Measurements from ENCODE around the gene HAGH.

Gene HAGH

DNA sequence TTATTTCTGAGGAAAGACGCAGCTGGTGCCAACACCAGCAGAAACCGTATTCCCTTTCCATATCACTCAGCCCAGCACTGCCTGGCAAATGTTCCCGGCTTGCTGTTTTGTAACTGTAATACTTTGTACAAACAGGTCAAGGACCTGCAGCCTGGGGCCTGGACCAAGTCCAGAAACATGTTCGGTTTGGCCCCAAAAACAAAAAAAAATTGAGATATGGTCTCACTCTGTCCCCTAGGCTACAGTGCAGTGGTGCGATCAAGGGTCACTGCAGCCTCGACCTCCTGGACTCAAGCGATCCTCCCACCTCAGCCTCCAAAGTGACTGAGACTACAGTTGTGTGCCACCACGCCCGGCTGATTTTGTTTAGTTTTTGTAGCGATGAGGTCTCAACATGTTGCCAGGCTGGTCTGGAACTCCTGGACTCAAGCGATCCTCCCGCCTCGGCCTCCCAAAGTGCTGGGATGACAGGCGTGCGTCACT lies 1.2 kb downstream of the HAGH start:
- Histone ChIP-seq H3K9me3 (ENCODE audit: control insufficient read depth, insufficient read depth, low read depth, low read length) (no peaks in the 10 kb centered on the region), H3K4me3 (ENCODE audit: low read depth, low read length) (peak overlapping the region; percentile 97), H3K4me1 (ENCODE audit: control insufficient read depth, insufficient read depth, low read length) (no peaks in the 10 kb centered on the region), H3K27ac (ENCODE audit: extremely low read depth, low read depth, low read length) (0 out of 2 replicates have a peak overlapping the region, but pooled peaks have one; percentile 78), H3K36me3 (ENCODE audit: control insufficient read depth in 2 of 2, insufficient read depth in 1 of 2, low read length in 2 of 2) (peaks cover 0 to 29% of the 10 kb centered on the region in 2 experiments; a peak in 2 of 3 replicates)
- POLR2A ChIA-PET = no interaction called here
- TF ChIP-seq GLIS2 (tag by site-specific recombination; IDR thresholded peaks at IDR 0.05) (no peak), SCRT1 (tag by site-specific recombination; IDR thresholded peaks at IDR 0.05; ENCODE audit: borderline replicate concordance) (peak; percentile 29; the same call in 1 of the 2 replicates)
- CTCF ChIA-PET = interaction anchor here (1.1 kb wide), 1 partner anchor 130 kb away, joined by 4 read pairs; no protein-coding TSS in a partner anchor

- H3K36me3 ChIP-seq (ENCODE audit: control insufficient read depth in 2 of 2, insufficient read depth in 1 of 2, low read length in 2 of 2) = peaks cover 0 to 35% of the 10 kb centered on the region in 2 experiments; a peak in 2 of 3 replicates
- no peak overlapping the region for H3K4me3 ChIP-seq (ENCODE audit: low read depth, low read length)
- H3K9me3 ChIP-seq (ENCODE audit: control insufficient read depth, insufficient read depth, low read depth, low read length) = no peaks in the 10 kb centered on the region
- no peaks in the 10 kb centered on the region for H3K4me1 ChIP-seq (ENCODE audit: control insufficient read depth, insufficient read depth, low read length)
- CTCF ChIA-PET = interaction anchor here (0.6 kb wide), 1 partner anchor 11 kb away, joined by 3 read pairs; no protein-coding TSS in a partner anchor
- TF ChIP-seq MEIS1 (CRISPR knock-in tag; IDR thresholded peaks at IDR 0.05; ENCODE audit: borderline replicate concordance) (no peak), ZNF585B (tag by site-specific recombination; IDR thresholded peaks at IDR 0.05) (peak; percentile 54), CTCF (tag by site-specific recombination; IDR thresholded peaks at IDR 0.05) (peak; percentile 38)
- POLR2A ChIA-PET = interaction anchor here (0.6 kb wide), 1 partner anchor 134 kb away, joined by 3 read pairs; no protein-coding TSS in a partner anchor
- H3K27ac ChIP-seq (ENCODE audit: extremely low read depth, low read depth, low read length) = no peak overlapping the region
Observed at GRCh38 chr16:1823821-1824220, 2.8 kb downstream of the HAGH start.

- H3K4me3 ChIP-seq (ENCODE audit: low read depth, low read length) = no peak overlapping the region
- H3K27ac ChIP-seq (ENCODE audit: extremely low read depth, low read depth, low read length) = no peak overlapping the region
- TF ChIP-seq ZNF311 (tag by site-specific recombination; IDR thresholded peaks at IDR 0.05; ENCODE audit: borderline replicate concordance) = no peak
- TF ChIP-seq HOXA7 (CRISPR knock-in tag; IDR thresholded peaks at IDR 0.05; ENCODE audit: borderline replicate concordance) = no peak
- no peak for TF ChIP-seq ZXDB (tag by site-specific recombination; IDR thresholded peaks at IDR 0.05)
- no peak for TF ChIP-seq ZIC2 (tag by site-specific recombination; IDR thresholded peaks at IDR 0.05)
- TF ChIP-seq, protein P1, sequence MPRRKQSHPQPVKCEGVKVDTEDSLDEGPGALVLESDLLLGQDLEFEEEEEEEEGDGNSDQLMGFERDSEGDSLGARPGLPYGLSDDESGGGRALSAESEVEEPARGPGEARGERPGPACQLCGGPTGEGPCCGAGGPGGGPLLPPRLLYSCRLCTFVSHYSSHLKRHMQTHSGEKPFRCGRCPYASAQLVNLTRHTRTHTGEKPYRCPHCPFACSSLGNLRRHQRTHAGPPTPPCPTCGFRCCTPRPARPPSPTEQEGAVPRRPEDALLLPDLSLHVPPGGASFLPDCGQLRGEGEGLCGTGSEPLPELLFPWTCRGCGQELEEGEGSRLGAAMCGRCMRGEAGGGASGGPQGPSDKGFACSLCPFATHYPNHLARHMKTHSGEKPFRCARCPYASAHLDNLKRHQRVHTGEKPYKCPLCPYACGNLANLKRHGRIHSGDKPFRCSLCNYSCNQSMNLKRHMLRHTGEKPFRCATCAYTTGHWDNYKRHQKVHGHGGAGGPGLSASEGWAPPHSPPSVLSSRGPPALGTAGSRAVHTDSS (tag by site-specific recombination; IDR thresholded peaks at IDR 0.05) = no peak
- TF ChIP-seq ZNF341 (tag by site-specific recombination; IDR thresholded peaks at IDR 0.05; ENCODE audit: low read depth) = no peak
- no peak for TF ChIP-seq ZNF292 (tag by site-specific recombination; IDR thresholded peaks at IDR 0.05; ENCODE audit: borderline replicate concordance, low read depth)
- TF ChIP-seq ZNF169 (tag by site-specific recombination; IDR thresholded peaks at IDR 0.05) = no peak
- TF ChIP-seq BCL11B (tag by site-specific recombination; IDR thresholded peaks at IDR 0.05; ENCODE audit: low read depth) = no peak
- TF ChIP-seq, protein P2, sequence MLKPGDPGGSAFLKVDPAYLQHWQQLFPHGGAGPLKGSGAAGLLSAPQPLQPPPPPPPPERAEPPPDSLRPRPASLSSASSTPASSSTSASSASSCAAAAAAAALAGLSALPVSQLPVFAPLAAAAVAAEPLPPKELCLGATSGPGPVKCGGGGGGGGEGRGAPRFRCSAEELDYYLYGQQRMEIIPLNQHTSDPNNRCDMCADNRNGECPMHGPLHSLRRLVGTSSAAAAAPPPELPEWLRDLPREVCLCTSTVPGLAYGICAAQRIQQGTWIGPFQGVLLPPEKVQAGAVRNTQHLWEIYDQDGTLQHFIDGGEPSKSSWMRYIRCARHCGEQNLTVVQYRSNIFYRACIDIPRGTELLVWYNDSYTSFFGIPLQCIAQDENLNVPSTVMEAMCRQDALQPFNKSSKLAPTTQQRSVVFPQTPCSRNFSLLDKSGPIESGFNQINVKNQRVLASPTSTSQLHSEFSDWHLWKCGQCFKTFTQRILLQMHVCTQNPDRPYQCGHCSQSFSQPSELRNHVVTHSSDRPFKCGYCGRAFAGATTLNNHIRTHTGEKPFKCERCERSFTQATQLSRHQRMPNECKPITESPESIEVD (tag by site-specific recombination; IDR thresholded peaks at IDR 0.05) = no peak
- no peak for TF ChIP-seq KLF10 (tag by site-specific recombination; IDR thresholded peaks at IDR 0.05)
- no peak for TF ChIP-seq ZFP37 (tag by site-specific recombination; IDR thresholded peaks at IDR 0.05)
- no peak for TF ChIP-seq ZBTB48 (tag by site-specific recombination; IDR thresholded peaks at IDR 0.05)
- no peak for TF ChIP-seq GFI1B (tag by site-specific recombination; IDR thresholded peaks at IDR 0.05)
- TF ChIP-seq MYNN (tag by site-specific recombination; IDR thresholded peaks at IDR 0.05; ENCODE audit: borderline replicate concordance) = no peak
- no peak for TF ChIP-seq ZNF10 (tag by site-specific recombination; IDR thresholded peaks at IDR 0.05)
- no peaks in the 10 kb centered on the region for H3K4me1 ChIP-seq (ENCODE audit: control insufficient read depth, insufficient read depth, low read length)
- ChIA-PET POLR2A (no interaction called here), CTCF (no interaction called here)
- no peaks in the 10 kb centered on the region for H3K9me3 ChIP-seq (ENCODE audit: control insufficient read depth, insufficient read depth, low read depth, low read length)
- H3K36me3 ChIP-seq (ENCODE audit: control insufficient read depth in 2 of 2, insufficient read depth in 1 of 2, low read length in 2 of 2) = peaks cover 0 to 43% of the 10 kb centered on the region in 2 experiments; a peak in 2 of 3 replicates
Observed at GRCh38 chr16:1822801-1823200, 3.8 kb downstream of the HAGH start.

All from HEK293 (cell line).